Caco-2 (cell line): Measurements from ENCODE around the gene AGAP1. TPM values are rescaled to one million over a fixed set of nuclear protein-coding genes. Genes with fewer than 3 reads are reported as not detected.

ENCODE experiments used
- BruUV-seq: library from RNA; stranded (reverse); fragments of 400-500 nt; replicated peaks from 2 replicates; lab custom pipeline; 2021; lab: Mats Ljungman, UMichigan
- CTCF ChIA-PET: fragments of 300-600 bp; sonication (Branson Sonifier 250); formaldehyde crosslinking; loops from one replicate; lab custom pipeline; 2022; ENCODE audit warnings: antibody characterized with exemption; lab: Charles Lee
- POLR2A ChIA-PET: fragments of 300-600 bp; sonication (Branson Sonifier 250); formaldehyde crosslinking; loops from one replicate; lab custom pipeline; 2022; ENCODE audit warnings: antibody characterized with exemption; lab: Charles Lee
- DNase-seq, 2 experiments: peaks; one replicate each; pipeline versions ENCODE4 v3.0.0 to v3.0.0-alpha.2; 2020 to 2022
- H3K27me3 ChIP-seq: replicated peaks from 2 replicates; pipeline ENCODE4 v1.6.0; 2011; ENCODE audit warnings: low read length; ENCODE audit not compliant: control insufficient read depth, insufficient read depth
- H3K36me3 ChIP-seq: 2 replicates; pipeline ENCODE4 v1.5.1; 2011; ENCODE audit warnings: low read length; ENCODE audit not compliant: control insufficient read depth, insufficient read depth
- H3K4me1 ChIP-seq: fragments of 250-450 bp; sonication (Bioruptor Pico); 2 replicates; pipeline ENCODE4 v1.5.1; 2020; ENCODE audit warnings: mild to moderate bottlenecking
- H3K4me3 ChIP-seq: 2 replicates; pipeline ENCODE4 v1.5.1; 2011; ENCODE audit warnings: low read depth, mild to moderate bottlenecking, control low read depth, low read length
- H3K9me3 ChIP-seq: fragments of 250-450 bp; sonication (Bioruptor Pico); 2 replicates; pipeline ENCODE4 v1.5.1; 2020; ENCODE audit warnings: mild to moderate bottlenecking, moderate library complexity
- H3K27ac Mint-ChIP-seq: one replicate; pipeline ENCODE4 v1.8.0; 2022; ENCODE audit warnings: mixed read lengths; ENCODE audit not compliant: unreplicated experiment
- H3K27me3 Mint-ChIP-seq: one replicate; pipeline ENCODE4 v1.8.0; 2022; ENCODE audit warnings: mixed read lengths; ENCODE audit not compliant: insufficient read depth, unreplicated experiment
- H3K36me3 Mint-ChIP-seq: one replicate; pipeline ENCODE4 v1.8.0; 2022; ENCODE audit warnings: mild to moderate bottlenecking, mixed read lengths; ENCODE audit not compliant: insufficient read depth, unreplicated experiment
- H3K4me1 Mint-ChIP-seq: one replicate; pipeline ENCODE4 v1.8.0; 2022; ENCODE audit warnings: low read depth, mixed read lengths; ENCODE audit not compliant: unreplicated experiment
- H3K4me3 Mint-ChIP-seq: one replicate; pipeline ENCODE4 v1.8.0; 2022; ENCODE audit warnings: mild to moderate bottlenecking, moderate library complexity, mixed read lengths; ENCODE audit not compliant: unreplicated experiment
- H3K9me3 Mint-ChIP-seq: one replicate; pipeline ENCODE4 v1.8.0; 2022; ENCODE audit warnings: mixed read lengths; ENCODE audit not compliant: unreplicated experiment
- intact Hi-C: fragments of 100-400 bp; cut with micrococcal nuclease; formaldehyde crosslinking; loops from one replicate; pipeline ENCODE4 v1.10.0; 2022; ENCODE audit not compliant: unreplicated experiment
- total RNA-seq: library from RNA; stranded (reverse); gene quantifications from 2 replicates; pipeline ENCODE4 v1.2.3, GENCODE V29; 2022
- TF ChIP-seq, protein P1 (sequence below), 2 experiments: fragments of 200-600 bp in 1 of 2; IDR thresholded peaks; 1 replicate in 1 of 2; 2 replicates in 1 of 2; pipeline versions ENCODE4 v1.5.1 to v1.8.0; 2011 to 2022; ENCODE audit warnings: antibody characterized with exemption in 1 of 2, control low read depth in 1 of 2, inconsistent platforms in 1 of 2, low read depth in 1 of 2, low read length in 1 of 2, mild to moderate bottlenecking in 1 of 2, moderate library complexity in 1 of 2; ENCODE audit not compliant: insufficient read depth in 1 of 2, severe bottlenecking in 1 of 2, unreplicated experiment in 1 of 2

Gene AGAP1
- total RNA-seq, 1 experiment from 2014 or later, result 41.7 TPM

DNA sequence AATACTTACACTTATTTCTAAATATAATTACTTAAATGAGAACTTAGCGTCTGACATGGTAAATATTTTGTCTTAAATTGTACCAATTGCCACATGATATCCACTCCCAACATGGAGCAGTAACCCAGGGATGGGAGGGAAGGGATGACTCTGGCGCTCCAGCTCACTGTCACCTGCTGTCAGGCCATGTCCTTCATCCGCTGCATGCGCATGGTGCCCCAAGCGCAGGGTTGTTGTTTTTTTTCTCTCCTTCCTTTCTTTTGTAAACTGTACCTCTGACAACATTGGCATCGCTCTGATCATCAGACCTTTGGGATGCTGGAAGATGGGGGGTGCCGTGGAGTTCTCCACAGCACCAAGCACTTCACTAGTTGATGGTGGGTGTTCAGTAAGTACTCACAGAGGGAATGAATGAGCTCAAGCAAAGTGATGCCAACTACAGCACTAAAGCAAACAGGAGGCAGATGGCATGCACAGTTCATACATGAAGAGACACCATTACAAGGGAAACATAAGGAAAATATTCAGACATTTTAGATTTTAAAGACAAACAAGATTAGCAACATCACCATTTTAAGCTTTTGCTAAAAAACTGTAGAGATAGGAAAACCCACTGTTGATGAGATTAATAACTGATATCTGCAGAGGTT, 426.5 kb downstream of the AGAP1 start:
- peaks cover 5% of the 10 kb centered on the region for H3K36me3 Mint-ChIP-seq
- CTCF ChIA-PET, result no interaction called here
- H3K27me3 Mint-ChIP-seq, result no peaks in the 10 kb centered on the region
- no peaks in the 10 kb centered on the region for H3K4me1 Mint-ChIP-seq
- H3K9me3 Mint-ChIP-seq, result no peaks in the 10 kb centered on the region
- intact Hi-C loops, result no loop called here
- no peak overlapping the region for H3K4me3 ChIP-seq
- H3K27ac Mint-ChIP-seq, result no peak overlapping the region
- no peaks in the 10 kb centered on the region for H3K27me3 ChIP-seq
- H3K9me3 ChIP-seq, result no peaks in the 10 kb centered on the region
- H3K4me1 ChIP-seq, result no peaks in the 10 kb centered on the region; the same call in 1 of the 2 replicates
- H3K4me3 Mint-ChIP-seq, result no peak overlapping the region
- TF ChIP-seq, protein P1, sequence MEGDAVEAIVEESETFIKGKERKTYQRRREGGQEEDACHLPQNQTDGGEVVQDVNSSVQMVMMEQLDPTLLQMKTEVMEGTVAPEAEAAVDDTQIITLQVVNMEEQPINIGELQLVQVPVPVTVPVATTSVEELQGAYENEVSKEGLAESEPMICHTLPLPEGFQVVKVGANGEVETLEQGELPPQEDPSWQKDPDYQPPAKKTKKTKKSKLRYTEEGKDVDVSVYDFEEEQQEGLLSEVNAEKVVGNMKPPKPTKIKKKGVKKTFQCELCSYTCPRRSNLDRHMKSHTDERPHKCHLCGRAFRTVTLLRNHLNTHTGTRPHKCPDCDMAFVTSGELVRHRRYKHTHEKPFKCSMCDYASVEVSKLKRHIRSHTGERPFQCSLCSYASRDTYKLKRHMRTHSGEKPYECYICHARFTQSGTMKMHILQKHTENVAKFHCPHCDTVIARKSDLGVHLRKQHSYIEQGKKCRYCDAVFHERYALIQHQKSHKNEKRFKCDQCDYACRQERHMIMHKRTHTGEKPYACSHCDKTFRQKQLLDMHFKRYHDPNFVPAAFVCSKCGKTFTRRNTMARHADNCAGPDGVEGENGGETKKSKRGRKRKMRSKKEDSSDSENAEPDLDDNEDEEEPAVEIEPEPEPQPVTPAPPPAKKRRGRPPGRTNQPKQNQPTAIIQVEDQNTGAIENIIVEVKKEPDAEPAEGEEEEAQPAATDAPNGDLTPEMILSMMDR (IDR thresholded peaks at IDR 0.05; ENCODE audit: insufficient read depth in 1 of 2, low read depth in 1 of 2, low read length in 1 of 2, severe bottlenecking in 1 of 2, unreplicated experiment in 1 of 2), result no peak
- POLR2A ChIA-PET, result no interaction called here
- BruUV-seq, result no TSS peak
- DNase-seq, result no peak
- H3K36me3 ChIP-seq, result no peaks in the 10 kb centered on the region

DNA sequence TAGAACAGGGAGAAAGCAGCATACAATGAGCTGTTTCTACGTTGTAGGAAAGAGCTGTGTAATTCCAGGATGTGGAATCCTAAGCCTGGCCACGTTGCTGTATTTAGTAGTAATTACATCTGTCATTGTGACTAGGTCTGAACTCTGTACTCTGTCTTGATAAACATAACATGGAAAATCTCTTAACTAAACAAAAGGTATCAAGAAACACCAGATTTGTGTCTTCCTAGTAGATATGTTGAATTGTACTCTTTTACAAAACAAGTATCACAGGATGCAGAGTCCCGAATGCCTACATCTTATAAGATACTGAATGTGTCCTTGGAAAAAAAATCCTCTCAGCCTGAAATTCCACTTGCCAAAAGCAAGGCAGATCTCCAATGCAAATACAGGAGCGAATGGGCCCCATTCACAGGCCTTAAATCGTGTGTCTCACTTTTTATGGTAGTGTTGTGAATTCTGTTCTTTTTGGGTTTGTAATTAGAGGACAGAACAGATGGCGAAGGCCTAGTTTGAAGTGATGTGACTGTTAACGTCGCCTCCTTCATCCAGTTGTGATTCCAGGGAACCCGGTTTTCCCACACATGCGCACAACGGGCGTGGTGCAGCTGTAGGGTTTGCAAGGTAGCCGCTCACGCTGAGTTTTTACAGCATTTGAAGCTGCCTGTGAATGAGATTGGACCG, 427.8 kb downstream of the AGAP1 start:
- intact Hi-C loops, result no loop called here
- TF ChIP-seq, protein P1 (IDR thresholded peaks at IDR 0.05; ENCODE audit: insufficient read depth in 1 of 2, low read depth in 1 of 2, low read length in 1 of 2, severe bottlenecking in 1 of 2, unreplicated experiment in 1 of 2), result no peak
- no peaks in the 10 kb centered on the region; the same call in 1 of the 2 replicates for H3K4me1 ChIP-seq
- Mint-ChIP-seq H3K9me3 (no peaks in the 10 kb centered on the region), H3K36me3 (peaks cover 5% of the 10 kb centered on the region), H3K27ac (no peak overlapping the region), H3K27me3 (no peaks in the 10 kb centered on the region), H3K4me3 (no peak overlapping the region), H3K4me1 (no peaks in the 10 kb centered on the region)
- H3K4me3 ChIP-seq, result no peak overlapping the region
- H3K9me3 ChIP-seq, result no peaks in the 10 kb centered on the region
- H3K36me3 ChIP-seq, result no peaks in the 10 kb centered on the region
- CTCF ChIA-PET, result no interaction called here
- DNase-seq, result no peak
- H3K27me3 ChIP-seq, result no peaks in the 10 kb centered on the region
- no TSS peak for BruUV-seq
- POLR2A ChIA-PET, result no interaction called here

DNA sequence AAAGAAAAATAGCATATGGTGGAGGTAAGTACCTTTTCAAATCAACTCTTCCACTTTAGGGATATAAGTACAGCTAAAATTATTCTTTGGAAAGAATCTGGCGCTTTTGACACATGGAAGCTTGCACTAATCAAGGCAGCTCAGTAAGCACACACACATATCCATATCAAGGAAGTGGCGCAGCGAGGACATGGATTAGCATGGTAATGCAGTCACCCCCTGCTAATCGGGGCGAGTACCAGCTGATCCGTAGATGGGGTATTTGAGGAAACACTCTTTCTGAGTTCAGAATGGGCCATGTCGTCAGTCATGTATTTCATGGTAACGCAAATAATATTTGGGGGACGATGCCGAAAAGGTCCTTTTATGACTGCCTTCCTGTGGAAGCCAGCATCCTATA, 429.0 kb downstream of the AGAP1 start:
- Histone ChIP-seq H3K27me3 (no peaks in the 10 kb centered on the region), H3K36me3 (no peaks in the 10 kb centered on the region), H3K4me1 (no peaks in the 10 kb centered on the region; the same call in 1 of the 2 replicates), H3K4me3 (no peak overlapping the region), H3K9me3 (no peaks in the 10 kb centered on the region)
- Mint-ChIP-seq H3K4me3 (no peak overlapping the region), H3K4me1 (no peaks in the 10 kb centered on the region), H3K36me3 (no peaks in the 10 kb centered on the region), H3K27me3 (no peaks in the 10 kb centered on the region), H3K9me3 (no peaks in the 10 kb centered on the region), H3K27ac (no peak overlapping the region)
- POLR2A ChIA-PET, result no interaction called here
- BruUV-seq, result no TSS peak
- intact Hi-C loops, result no loop called here
- CTCF ChIA-PET, result no interaction called here
- TF ChIP-seq, protein P1 (IDR thresholded peaks at IDR 0.05; ENCODE audit: insufficient read depth in 1 of 2, low read depth in 1 of 2, low read length in 1 of 2, severe bottlenecking in 1 of 2, unreplicated experiment in 1 of 2), result no peak
- DNase-seq, result no peak
